Heart left ventricle (tissue), 16 donors: ENCODE results near the gene KPNA6. TPM values are rescaled to one million over a fixed set of nuclear protein-coding genes. Genes with fewer than 3 reads are reported as not detected.
"Not testable (repeated sequence)": the region's sequence is repeated elsewhere in the genome, so short reads cannot be mapped to it uniquely, and the experiment has no call there.

Experiments used
- ATAC-seq, 4 donors: fragments of 200-7000 bp; cut with Tn5 transposase; one replicate each; pipeline ENCODE4 v1.9.1; 2020 to 2022; ENCODE audit warnings: moderate library complexity in 4 of 4, mild to moderate bottlenecking in 3 of 4, moderate number of reproducible peaks in 1 of 4
- DNase-seq, 5 donors: peaks; one replicate each; pipeline ENCODE4 v3.0.0-alpha.2; 2020
- H3K27ac ChIP-seq, 12 donors: fragments of 200-600 bp; sonication (generic) in 4 of 12; one replicate each; pipeline versions ENCODE4 v1.5.0 to v1.8.0; 2016 to 2022; ENCODE audit warnings: mild to moderate bottlenecking in 2 of 12
- H3K27me3 ChIP-seq, 9 donors: fragments of 200-600 bp; sonication (generic) in 2 of 9; one replicate each; pipeline versions ENCODE4 v1.5.1 to v1.8.0; 2016 to 2022; ENCODE audit warnings: mild to moderate bottlenecking in 3 of 9
- H3K36me3 ChIP-seq, 9 donors: fragments of 200-600 bp; sonication (generic) in 2 of 9; one replicate each; pipeline versions ENCODE4 v1.5.0 to v1.8.0; 2018 to 2022; ENCODE audit warnings: mild to moderate bottlenecking in 2 of 9
- H3K4me1 ChIP-seq, 12 donors: fragments of 200-600 bp; sonication (generic) in 4 of 12; one replicate each; pipeline versions ENCODE4 v1.5.0 to v1.8.0; 2016 to 2022; ENCODE audit warnings: mild to moderate bottlenecking in 3 of 12
- H3K4me3 ChIP-seq, 12 donors: fragments of 200-600 bp; sonication (generic) in 4 of 12; one replicate each; pipeline versions ENCODE4 v1.5.0 to v1.8.0; 2017 to 2022; ENCODE audit warnings: mild to moderate bottlenecking in 9 of 12, moderate library complexity in 4 of 12
- H3K9me3 ChIP-seq, 12 donors: fragments of 200-600 bp; sonication (generic) in 4 of 12; one replicate each; pipeline versions ENCODE4 v1.5.0 to v1.8.0; 2016 to 2022; ENCODE audit warnings: mild to moderate bottlenecking in 1 of 12
- POLR2A ChIP-seq, 2 donors: fragments of 450-650 bp; IDR thresholded peaks; one replicate each; pipeline ENCODE4 v1.6.1; 2017; ENCODE audit warnings: antibody characterized with exemption in 2 of 2, mild to moderate bottlenecking in 2 of 2, moderate library complexity in 2 of 2
- WGBS, 4 donors: extraction: QIAGEN DNeasy Blood & Tissue Kit in 2 of 4; methylation state at CpG; one replicate each; pipeline versions ENCODE4 v1.1.5 to v1.1.7; 2013 to 2018; 5-methylcytosine and 5-hydroxymethylcytosine counted together
- intact Hi-C, 10 donors: fragments of 100-400 bp; cut with DNase I; formaldehyde crosslinking; loops; one replicate each; pipeline versions ENCODE4 v1.11.1 to v1.14.2; 2022
- polyA plus RNA-seq, 2 donors: library from polyadenylated mRNA; stranded (reverse); fragments of 200-250 nt; gene quantifications; one replicate each; pipeline ENCODE4 v1.2.3, GENCODE V29; 2013
- total RNA-seq, 9 donors: library from RNA; depleted of rRNA in 2 of 9; stranded (reverse); fragments of >200 nt in 2 of 9; fragmentation: NEBNext Ultra II Directional in 3 of 9; extraction: Animal tissue kit (Norgen Biotek cat#: 25700) in 3 of 9; gene quantifications; one replicate each; pipeline versions ENCODE4 v1.1.0 to v1.2.4, GENCODE V29; 2016 to 2023
- TF ChIP-seq, protein P1 (sequence below), 12 donors: fragments of 200-600 bp; sonication (generic) in 4 of 12; IDR thresholded peaks; one replicate each; pipeline versions ENCODE4 v1.5.0 to v1.8.0; 2018 to 2022; ENCODE audit warnings: antibody characterized with exemption in 12 of 12, mild to moderate bottlenecking in 5 of 12
- donor health status: ischemic (EF 13 %, LVEDD 7.1; RV severe dilation, severe dysfunction).
- donor health status: healthy with polysubstance abuse.
- donor health status: DM: no; HTN: yes; CAD: no.
- donor health status: DM: no; HTN: no; CAD: no.
- donor health status: ischemic (EF 25% LVEDD 6.9; RV normal size, moderate dysfunction).
- donor health status: ischemic (EF 25% LVEDD 5.7; RV mildly dilated, moderate dysfunction).
- donor health status: healthy.
- donor health status: DM: yes; HTN: yes; CAD: no.
- donor health status: ischemic (EF 35%, LVEDD 5.7; RV mildly dilated, moderate dysfunction).
- donor health status: nonischemic (EF 11% LVEDD 7.7; RV severe dilation, severe dysfunction).
- donor health status: DM: yes; HTN: yes; CAD: no.
- donor health status: PGD.
- donor health status: ischemic (EF 29% LVEDD 5.4; RV normal size, mild dysfunction).
- donor health status: nonischemic (EF 23%, LVEDD 6.1; RV moderate dilation, normal function).

KPNA6 gene
- total and polyA plus RNA-seq, 11 donors: 10.2 to 99.2 (median 75.2) TPM

DNA sequence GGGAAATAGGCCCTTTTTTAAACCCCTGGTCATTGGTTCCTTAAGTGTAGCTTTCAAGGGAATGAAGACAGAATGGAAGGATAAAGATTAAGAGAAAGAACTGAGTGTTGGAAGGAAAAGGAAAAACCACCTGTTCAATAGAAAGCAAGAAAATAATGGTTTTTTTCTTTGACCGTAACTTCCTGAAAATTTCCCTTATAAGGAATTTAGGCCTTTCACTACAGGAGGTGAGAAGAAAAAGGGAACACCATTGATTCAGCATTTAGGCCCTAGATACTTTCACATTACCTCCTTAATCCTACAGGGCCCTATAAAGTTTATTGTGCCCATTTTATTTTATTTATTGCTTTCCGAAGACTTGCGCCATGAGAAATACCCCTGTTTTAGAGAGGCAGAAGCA, 18.9 kb downstream of the KPNA6 start:
- H3K4me1 ChIP-seq: peaks cover 0 to 48% (median 27%) of the 10 kb centered on the region in 12 donors
- 95 to 99% (median 97%) methylated on average over 3 of the region's 3 CpGs for WGBS, 4 donors
- intact Hi-C loops: no loop called here

DNA sequence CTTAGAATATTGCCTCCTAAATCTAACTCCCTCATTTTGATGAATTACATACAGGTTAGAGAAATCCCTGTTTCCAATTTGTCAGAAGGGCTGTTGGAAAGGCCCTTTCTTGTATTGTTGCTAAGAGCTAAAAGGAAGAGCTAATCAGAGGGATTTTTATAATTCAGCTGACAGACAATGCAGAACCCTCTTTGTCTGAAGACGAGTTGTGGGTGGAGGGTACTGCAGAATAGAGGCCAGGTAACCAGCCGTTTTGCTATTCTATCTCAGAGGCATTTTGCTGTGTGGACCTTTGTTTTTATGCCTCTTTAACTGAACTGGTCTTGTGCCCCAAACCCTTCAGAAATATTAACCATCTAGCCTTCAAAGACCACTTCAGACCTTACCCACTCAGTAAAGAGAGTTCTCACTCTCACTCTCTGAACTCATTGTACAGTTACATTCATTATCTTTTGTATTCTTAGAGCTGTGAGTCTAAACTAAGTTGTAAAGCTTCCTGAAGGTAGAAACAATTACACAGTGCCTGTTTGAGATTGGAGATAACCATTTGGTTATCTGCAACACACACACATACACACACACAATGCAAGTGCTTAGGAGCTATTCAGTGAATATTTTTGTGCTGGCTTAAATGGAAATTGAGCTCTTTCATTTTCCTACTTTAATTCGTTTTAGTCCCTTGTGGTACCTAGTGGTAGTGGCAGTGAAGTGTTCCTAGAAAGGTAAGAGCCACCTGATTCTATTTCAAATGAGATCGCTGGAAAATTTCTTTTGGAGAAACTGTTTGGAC, 19.7 kb downstream of the KPNA6 start:
- Histone ChIP-seq H3K27me3 (no peaks in the 10 kb centered on the region), H3K4me1 (peaks cover 0 to 41% (median 24%) of the 10 kb centered on the region in 12 donors), H3K9me3 (no peaks in the 10 kb centered on the region), H3K4me3 (no peak overlapping the region), H3K27ac (no peak overlapping the region), H3K36me3 (peaks cover 0 to 16% (median 0%) of the 10 kb centered on the region in 9 donors)
- 74 to 76% (median 75%) methylated on average over 4 of the region's 4 CpGs for WGBS, 4 donors
- DNase-seq: no peak
- TF ChIP-seq, protein P1, sequence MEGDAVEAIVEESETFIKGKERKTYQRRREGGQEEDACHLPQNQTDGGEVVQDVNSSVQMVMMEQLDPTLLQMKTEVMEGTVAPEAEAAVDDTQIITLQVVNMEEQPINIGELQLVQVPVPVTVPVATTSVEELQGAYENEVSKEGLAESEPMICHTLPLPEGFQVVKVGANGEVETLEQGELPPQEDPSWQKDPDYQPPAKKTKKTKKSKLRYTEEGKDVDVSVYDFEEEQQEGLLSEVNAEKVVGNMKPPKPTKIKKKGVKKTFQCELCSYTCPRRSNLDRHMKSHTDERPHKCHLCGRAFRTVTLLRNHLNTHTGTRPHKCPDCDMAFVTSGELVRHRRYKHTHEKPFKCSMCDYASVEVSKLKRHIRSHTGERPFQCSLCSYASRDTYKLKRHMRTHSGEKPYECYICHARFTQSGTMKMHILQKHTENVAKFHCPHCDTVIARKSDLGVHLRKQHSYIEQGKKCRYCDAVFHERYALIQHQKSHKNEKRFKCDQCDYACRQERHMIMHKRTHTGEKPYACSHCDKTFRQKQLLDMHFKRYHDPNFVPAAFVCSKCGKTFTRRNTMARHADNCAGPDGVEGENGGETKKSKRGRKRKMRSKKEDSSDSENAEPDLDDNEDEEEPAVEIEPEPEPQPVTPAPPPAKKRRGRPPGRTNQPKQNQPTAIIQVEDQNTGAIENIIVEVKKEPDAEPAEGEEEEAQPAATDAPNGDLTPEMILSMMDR (IDR thresholded peaks at IDR 0.05): peak in 1 of 12 donors; percentile 8
- no peak for TF ChIP-seq POLR2A (IDR thresholded peaks at IDR 0.05)
- no peak for ATAC-seq
- intact Hi-C loops: no loop called here

More for the DNA sequence above, 18.9 kb downstream of the KPNA6 start:
- ATAC-seq (no peak), DNase-seq (no peak)
- Histone ChIP-seq H3K4me3 (no peak overlapping the region), H3K36me3 (peaks cover 0 to 16% (median 0%) of the 10 kb centered on the region in 9 donors), H3K27ac (no peak overlapping the region), H3K27me3 (no peaks in the 10 kb centered on the region), H3K9me3 (no peaks in the 10 kb centered on the region)
- TF ChIP-seq, protein P1 (IDR thresholded peaks at IDR 0.05): no peak
- no peak for TF ChIP-seq POLR2A (IDR thresholded peaks at IDR 0.05)

DNA sequence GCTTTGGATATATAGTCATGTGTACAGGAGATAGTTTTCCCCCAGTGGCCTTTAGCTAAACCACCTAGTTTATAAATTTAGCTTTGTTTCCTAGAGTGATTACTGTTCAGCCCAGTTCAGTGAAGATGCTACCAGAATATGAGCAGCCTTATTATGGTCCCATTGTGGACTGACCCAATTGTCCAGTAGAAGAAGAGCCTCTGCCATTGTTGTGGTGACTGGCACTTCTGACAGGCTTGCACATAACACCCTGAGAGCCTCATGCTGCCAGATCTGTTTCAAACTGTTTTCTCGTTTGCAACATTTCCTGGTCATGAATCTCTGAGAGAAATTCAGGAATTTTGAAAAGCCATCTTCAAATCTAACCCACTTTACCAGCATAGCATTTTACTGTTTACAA, 20.6 kb downstream of the KPNA6 start:
- intact Hi-C loops: no loop called here
- ATAC-seq: no peak
- no peak overlapping the region for H3K4me3 ChIP-seq
- H3K27me3 ChIP-seq: no peaks in the 10 kb centered on the region
- TF ChIP-seq POLR2A (IDR thresholded peaks at IDR 0.05): no peak
- TF ChIP-seq, protein P1 (IDR thresholded peaks at IDR 0.05): no peak
- H3K9me3 ChIP-seq: no peaks in the 10 kb centered on the region
- peaks cover 0 to 16% (median 0%) of the 10 kb centered on the region in 9 donors for H3K36me3 ChIP-seq
- peaks cover 0 to 45% (median 29%) of the 10 kb centered on the region in 12 donors for H3K4me1 ChIP-seq
- WGBS, 4 donors: 23 to 55% (median 28%) methylated on average over 1 of the region's 1 CpG
- no peak overlapping the region for H3K27ac ChIP-seq
- DNase-seq: no peak

DNA sequence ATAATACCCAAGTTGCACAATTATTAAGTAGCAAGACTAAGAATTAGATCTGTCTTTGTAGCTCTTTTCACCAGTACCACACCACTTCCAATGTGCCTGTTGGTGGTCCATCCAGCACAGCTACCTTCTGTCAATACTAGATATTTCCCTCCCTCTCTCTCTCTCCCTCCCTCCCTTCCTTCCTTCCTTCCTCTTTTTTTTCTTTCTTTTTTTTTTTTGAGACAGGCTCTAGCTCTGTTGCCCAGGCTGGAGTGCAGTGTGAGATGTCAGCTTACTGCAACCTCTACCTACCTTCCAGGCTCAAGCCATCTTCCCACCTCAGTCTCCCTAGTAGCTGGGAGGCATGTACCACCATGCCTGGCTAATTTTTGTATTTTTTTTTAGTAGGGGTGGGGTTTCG, 21.1 kb downstream of the KPNA6 start:
- intact Hi-C loops: no loop called here
- WGBS, 4 donors: 94 to 100% (median 100%) methylated on average over 1 of the region's 1 CpG
- no peaks in the 10 kb centered on the region for H3K27me3 ChIP-seq
- TF ChIP-seq, protein P1 (IDR thresholded peaks at IDR 0.05): no peak
- no peak for TF ChIP-seq POLR2A (IDR thresholded peaks at IDR 0.05)
- no peak overlapping the region for H3K27ac ChIP-seq
- DNase-seq (no peak), ATAC-seq (no peak)
- H3K4me3 ChIP-seq: no peak overlapping the region
- H3K36me3 ChIP-seq: peaks cover 0 to 16% (median 0%) of the 10 kb centered on the region in 9 donors
- no peaks in the 10 kb centered on the region for H3K9me3 ChIP-seq
- H3K4me1 ChIP-seq: peaks cover 0 to 45% (median 30%) of the 10 kb centered on the region in 12 donors

DNA sequence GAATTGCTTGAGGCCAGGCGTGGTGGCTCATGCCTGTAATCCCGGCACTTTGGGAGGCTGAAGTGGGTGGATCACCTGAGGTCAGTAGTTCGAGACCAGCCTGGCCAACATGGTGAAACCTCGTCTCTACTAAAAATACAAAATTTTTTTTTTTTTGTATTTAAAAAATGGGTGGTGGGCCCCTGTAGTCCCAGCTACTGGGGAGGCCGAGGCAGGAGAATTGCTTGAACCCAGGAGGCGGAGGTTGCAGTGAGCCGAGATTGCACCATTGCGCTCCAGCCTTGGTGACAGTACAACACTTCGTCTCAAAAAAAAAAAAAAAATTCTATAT, 26.1 kb downstream of the KPNA6 start:
- H3K9me3 ChIP-seq, H3K27ac ChIP-seq, intact Hi-C loops, DNase-seq, ATAC-seq, H3K27me3 ChIP-seq, H3K4me3 ChIP-seq: not testable (repeated sequence)
- Histone ChIP-seq H3K4me1 (peaks cover 0 to 34% (median 10%) of the 10 kb centered on the region in 12 donors), H3K36me3 (peaks cover 0 to 16% (median 4%) of the 10 kb centered on the region in 9 donors)
- 93 to 97% (median 96%) methylated on average over 9 of the region's 9 CpGs for WGBS, 4 donors
